HG03457 (cell line): Measurements from ENCODE around the gene OR12D2.
"Not testable (repeated sequence)": the region's sequence is repeated elsewhere in the genome, so short reads cannot be mapped to it uniquely, and the experiment has no call there.

Source experiments
- ATAC-seq: cut with Tn5 transposase; IDR thresholded peaks from one replicate; pipeline ENCODE4 v1.9.1; 2021; ENCODE audit warnings: moderate number of reproducible peaks; ENCODE audit not compliant: unreplicated experiment

The OR12D2 gene, protein sequence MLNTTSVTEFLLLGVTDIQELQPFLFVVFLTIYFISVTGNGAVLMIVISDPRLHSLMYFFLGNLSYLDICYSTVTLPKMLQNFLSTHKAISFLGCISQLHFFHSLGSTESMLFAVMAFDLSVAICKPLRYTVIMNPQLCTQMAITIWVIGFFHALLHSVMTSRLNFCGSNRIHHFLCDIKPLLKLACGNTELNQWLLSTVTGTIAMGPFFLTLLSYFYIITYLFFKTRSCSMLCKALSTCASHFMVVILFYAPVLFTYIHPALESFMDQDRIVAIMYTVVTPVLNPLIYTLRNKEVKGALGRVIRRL

DNA sequence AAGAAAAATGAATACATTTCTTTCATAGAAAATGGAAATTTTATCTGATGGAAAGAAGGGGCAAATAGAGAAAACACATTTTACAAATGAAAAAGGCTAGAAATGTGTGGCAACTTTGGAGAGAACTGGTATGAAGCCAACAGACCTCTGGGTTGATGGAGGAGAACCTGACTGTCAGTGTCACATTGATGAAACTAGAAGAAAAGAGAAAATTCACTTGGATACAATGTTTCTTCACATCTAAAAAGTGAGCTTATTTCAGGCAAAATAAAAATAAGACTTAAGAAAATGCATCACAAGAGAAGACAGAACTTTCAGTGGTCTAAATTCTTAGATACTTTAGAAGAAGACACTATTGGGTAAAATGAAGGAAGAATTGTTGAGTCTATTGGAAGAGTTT, at the start of gene OR12D2:
TSS of gene OR12D2 (plus strand) at position 301 of the 400 bp plus-strand sequence. CDS start 1,069 bp downstream, outside the sequence.
- no peak for ATAC-seq

DNA sequence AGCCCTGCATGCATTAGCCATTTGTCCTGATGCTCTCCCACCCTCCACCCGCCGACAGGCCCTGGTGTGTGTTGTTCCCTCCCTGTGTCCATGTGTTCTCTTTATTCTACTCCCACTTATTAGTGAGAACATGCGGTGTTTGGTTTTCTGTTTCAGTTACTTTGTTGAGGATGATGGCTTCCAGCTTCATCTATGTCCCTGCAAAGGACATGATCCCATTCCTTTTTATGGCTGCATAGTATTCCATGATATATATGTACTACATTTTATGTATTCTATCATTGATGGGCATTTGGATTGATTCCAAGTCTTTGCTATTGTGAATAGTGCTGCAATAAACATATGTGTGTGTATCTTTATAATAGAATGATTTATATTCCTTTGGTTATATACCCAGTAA, 46.1 kb upstream of the OR12D2 start:
- ATAC-seq = not testable (repeated sequence)

DNA sequence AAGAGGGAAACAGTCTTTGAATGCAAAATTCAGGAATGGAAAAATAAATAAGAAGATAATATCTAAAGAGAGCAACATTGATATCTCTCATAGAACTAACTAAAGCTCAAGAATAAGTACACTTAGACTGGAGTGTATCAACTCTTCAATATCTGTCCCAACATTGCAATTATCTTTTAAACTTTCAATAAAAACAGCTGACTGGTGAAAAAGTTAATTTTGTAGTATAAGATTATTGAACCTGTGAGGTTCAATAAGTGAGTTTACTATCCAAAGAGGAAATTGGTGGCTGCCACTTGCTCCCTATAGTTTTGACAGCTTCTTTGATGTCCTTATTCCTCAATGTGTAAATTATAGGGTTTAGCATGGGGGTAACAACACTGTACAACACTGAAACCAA, 40.5 kb upstream of the OR12D2 start:
- ATAC-seq = no peak

DNA sequence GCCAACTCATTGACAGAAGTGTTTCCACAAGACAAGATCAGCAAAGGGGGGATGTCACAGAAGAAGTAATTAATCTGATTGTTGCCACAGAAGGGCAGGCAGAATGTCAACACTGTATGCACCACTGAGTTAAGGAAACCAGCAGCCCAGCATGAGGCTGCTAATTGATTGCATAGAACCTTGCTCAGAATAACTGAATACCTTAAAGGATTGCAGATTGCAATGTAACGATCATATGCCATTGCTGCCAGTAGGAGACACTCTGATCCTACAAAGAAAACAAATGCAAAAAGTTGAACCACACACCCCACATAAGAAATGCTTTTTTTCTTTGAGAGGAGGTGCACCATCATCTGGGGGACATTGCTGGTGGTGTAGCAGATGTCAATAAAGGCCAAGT, 39.8 kb upstream of the OR12D2 start:
- ATAC-seq = no peak

DNA sequence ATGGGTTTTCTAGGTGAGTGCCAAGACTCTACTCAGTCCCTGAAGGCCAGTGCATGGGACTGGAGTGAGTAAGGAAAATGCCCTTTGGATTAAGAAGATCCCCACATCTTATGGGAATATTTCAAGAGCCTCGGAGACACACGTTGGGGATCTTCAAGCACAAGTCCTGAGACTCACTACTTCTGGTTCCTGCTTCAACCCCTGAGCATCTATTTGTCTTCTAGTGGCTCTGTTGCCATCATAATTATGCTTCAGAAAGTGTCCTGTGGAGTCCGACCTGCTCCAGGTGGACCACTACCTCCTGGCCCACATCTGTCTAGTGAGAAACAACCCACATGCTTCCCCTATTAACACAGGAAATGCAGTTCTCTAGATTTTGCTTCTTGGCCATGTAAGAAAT, 26.7 kb upstream of the OR12D2 start, which contains the start of gene OR5V1:
TSS of gene OR5V1 (minus strand) at position 101 of the 400 bp plus-strand sequence. CDS start 12,670 bp downstream, outside the sequence.
- ATAC-seq = no peak

DNA sequence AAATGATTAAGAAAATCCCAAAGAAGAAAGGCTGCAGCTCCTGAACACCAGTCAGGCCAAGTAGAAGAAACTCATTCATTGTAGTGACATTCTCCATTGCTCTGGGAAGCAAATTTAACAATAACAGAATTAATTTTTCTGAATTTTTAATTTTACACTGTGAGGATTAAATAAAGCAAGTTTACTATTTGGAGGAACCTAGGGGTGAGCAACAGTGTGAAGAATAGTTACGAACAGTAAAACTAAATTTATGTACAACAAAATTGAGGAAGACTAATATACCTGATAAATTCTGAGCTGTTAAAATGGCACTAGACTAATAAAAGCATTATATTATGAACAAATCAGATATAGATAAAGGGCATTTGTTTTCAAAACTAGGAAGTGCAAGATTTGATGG, 20.2 kb upstream of the OR12D2 start, which contains the start of gene OR12D3:
TSS of gene OR12D3 (minus strand) at position 101 of the 400 bp plus-strand sequence. CDS start at position 97, 4 bp downstream.
- ATAC-seq = no peak

DNA sequence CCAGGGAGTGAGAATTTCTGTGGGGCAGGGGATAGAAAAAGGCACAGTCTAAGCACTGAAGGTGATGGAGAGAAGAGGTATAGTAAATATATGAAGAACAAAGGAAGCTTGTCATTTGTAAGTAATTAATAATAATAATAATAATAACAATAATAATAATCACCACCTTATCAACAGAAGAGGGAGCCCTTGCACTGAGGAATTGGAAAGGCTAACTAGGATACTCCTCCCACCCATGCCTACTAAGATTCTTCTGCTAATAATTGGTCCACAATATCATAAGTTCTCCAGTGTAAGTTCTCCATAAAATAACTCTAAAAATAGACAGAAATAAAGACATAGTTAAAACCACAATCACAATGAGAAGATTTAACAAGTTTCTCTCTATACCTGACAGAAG, 19.4 kb upstream of the OR12D2 start:
- no peak for ATAC-seq

DNA sequence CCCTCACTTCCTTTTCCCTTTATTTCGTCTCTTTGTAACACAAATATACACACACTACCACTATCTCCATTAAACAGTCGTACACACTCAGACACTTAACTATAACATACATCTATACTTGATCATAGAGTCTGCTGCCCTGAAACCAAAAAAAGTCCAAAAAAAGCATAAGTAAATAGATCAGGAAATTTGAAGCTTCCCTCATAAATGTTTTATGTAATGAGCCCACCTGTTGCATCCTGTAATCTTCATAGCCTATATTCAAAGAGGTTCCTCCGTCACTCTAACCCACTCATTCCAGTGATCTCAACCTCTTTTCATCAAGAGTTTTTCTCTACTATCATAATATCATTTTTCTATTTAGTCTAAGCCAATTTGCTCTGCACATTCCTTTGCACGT, 6.9 kb upstream of the OR12D2 start:
- no peak for ATAC-seq

DNA sequence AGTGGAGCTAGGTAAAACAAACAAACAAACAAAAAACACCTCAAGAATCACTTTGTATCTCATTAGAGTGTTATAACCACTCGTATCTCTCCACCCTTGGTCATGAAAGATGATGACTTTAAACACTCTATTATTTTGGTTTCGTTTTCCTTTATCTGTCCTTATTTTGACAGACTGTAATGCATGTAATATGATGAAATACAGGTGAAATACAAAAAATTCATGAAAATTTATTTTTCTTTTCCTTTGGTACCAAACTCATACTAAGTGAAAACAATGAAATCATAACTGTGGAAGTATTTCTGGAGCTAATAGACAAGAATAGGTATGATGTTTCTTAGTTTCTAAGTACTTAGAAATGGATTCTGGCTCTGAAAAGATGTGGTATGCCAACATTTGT, 4.1 kb downstream of the OR12D2 start:
- no peak for ATAC-seq

DNA sequence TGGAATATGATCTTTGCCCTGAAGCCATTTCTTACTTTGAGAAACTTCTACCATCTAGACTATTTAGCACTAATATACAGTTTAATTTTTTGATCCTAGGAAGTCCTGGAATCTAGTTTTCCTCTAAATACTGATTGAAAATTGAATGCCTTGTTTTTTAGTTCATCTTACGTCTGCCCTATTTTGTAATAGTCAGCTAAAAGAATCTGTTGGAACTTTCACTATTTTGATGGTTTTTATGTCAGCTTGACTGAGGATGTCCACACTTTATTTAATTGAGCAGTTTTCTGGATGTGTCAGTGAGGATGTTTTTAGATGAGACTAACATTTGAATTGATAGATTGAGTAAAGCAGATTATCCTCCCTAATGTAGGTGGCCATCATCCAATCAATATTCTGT, 8.4 kb downstream of the OR12D2 start:
- no peak for ATAC-seq

DNA sequence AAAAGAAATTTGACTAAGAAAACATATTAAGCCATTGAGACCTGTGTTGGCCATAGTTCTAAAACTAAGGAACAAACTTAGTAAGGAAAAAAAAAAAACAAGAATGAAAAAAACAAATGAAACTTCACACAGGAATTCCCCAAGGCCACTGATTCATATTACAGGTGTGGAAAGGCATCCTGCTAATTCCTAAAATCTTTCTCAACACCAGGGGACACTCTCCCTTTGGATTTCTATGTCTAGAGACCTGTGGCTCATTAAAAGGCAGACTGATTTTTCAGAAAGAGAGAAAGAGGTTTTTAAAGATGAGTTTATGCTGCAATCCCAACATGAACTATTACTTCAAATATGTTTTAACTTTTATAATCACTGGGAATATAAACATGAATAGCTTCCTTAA, 19.2 kb downstream of the OR12D2 start, which contains the start of gene OR12D1:
TSS of gene OR12D1 (plus strand) at position 341 of the 400 bp plus-strand sequence.
- ATAC-seq = no peak

DNA sequence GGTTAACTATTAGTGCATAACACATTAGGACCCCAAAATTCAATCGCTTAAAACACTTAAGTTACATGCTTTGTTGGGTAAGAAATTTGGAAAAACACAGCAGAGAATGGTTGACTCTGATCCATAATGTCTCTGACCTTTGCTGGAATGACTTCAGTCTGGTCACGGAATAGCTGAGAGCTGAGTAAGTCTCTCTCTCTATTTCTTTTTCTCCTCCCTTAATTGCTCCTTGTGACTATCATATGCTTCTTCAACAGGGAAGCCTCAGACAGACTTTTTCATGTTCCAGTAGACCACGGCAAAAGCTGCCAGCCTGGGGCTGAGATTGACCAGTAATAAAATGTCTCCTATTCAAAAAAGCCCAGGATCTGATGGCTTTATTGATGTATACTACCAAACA, 24.1 kb downstream of the OR12D2 start:
- ATAC-seq = no peak

DNA sequence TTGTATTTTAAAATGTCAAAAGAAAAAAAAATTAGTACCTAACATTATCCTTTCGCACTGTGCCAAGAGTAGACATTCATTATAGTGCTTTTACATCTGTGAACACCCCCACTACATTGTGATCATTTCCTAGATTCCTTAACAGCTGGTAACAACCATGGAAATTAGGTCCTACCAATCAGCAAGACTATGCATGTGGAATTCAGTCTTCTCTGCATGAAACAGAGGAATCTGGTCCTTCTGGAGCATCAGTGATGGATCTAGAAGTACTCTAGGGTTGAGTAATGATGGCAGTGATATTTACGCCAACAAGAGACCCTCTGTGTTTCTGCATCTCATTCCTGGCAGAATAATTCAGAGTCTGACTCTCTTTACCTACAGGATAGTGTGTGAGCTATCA, 28.7 kb downstream of the OR12D2 start:
- no peak for ATAC-seq

DNA sequence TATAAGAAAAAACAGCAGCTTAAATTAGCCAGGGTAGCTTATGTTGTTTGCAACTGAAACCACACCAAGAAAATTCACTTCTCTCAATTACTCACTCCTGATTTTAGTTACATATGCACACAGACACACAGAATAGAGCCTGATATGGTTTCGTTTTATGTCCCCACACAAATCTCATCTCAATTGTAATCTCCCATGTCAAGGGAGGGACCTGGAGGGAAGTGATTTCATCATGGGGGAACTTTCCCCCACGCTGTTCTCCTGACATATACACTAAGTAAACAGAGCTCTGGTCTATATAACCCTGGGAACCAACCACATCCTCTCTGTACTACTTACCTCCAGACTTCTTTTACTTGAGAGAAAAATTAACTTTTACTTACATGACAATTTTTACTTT, 29.1 kb downstream of the OR12D2 start:
- no peak for ATAC-seq

DNA sequence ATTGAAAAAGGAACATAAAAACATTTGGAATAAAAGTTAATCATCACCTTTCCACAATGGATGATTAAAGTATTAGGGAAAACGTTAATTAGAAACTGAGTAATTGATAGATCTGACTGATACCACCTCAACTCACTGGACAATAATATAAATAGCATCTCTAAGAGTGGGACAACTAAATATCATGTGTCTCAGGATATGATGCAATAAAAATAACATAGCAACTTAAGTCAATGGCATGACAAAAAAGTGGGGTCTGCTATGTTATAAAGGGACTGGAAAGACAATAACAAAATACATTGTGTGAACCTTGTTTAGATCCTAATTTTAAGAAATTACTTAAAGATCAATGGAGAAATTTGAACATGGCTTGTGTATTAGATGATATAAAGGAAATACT, 29.6 kb downstream of the OR12D2 start:
- no peak for ATAC-seq

DNA sequence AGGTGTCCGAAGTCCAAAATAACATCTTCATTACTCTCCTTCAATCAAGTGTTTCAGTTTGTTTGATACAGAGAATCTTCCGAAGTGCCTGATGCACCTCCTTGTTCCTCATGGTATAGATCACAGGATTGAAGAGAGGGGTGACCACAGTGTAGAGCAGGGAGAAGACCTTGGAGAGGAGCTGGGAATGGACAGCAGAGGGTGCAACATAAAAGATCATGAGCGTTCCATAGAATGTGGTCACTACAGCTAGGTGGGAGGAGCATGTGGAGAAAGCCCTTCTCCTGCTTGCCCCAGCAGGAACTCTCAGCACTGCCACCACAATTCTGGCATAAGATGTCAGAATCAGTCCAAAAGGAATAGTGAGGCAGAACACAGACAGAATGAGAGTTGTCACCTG, 31.2 kb downstream of the OR12D2 start:
- ATAC-seq = no peak

DNA sequence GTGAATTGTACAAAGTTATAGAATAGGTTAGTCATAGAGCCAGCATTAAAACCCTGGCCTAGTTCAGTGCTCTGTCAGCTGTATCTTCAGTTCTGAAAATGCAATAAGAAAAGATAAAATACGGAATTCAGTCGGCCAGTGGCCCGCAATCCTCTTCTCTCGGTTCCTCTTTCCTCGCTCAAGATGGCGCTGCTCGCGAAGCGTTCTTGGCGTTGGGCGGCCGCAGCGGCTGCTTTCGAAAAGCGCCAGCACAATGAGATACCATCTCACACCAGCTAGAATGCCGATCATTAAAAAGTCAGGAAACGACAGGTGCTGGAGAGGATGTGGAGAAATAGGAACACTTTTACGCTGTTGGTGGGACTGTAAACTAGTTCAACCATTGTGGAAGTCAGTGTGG, 41.3 kb downstream of the OR12D2 start:
- not testable (repeated sequence) for ATAC-seq

DNA sequence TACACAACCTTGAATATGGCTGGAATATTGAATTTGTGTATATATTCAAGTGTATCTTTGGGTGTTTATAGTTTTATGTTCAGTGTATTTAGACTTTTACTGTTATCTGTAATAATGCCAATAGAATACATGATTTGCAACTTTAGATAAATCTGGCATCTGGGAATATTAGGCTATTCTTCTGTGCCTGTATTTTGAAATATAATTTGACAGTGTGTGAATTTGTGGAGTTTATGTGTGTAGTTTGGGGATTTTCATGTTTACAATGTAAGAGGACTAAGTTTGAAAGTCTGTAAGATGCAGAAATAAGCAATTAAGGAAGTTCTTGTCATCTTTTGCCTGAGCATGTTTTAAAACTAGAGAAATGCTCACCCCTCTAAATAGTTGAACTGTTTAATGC, 43.6 kb downstream of the OR12D2 start, which contains the start of gene OR10C1:
TSS of gene OR10C1 (plus strand) at position 301 of the 400 bp plus-strand sequence. CDS start 710 bp downstream, outside the sequence.
- ATAC-seq = no peak

DNA sequence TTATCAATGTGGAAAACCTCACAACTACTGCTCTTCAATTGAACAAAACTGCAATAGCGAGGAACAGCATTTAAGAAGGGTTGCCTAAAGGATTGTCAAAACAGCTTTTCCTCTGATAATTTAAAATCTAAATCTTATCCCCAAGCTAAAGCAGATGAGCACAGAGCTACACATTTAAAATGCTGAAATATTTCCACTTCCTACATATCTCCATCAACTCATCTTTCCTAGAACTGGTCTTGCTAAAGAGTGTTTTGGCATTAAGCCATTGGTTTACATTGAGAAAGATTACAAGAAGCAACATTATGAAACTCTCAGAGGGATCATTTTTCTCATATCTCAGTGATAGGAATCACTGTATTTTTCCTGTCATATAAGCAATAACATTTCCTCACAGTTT, 47.3 kb downstream of the OR12D2 start:
- no peak for ATAC-seq

DNA sequence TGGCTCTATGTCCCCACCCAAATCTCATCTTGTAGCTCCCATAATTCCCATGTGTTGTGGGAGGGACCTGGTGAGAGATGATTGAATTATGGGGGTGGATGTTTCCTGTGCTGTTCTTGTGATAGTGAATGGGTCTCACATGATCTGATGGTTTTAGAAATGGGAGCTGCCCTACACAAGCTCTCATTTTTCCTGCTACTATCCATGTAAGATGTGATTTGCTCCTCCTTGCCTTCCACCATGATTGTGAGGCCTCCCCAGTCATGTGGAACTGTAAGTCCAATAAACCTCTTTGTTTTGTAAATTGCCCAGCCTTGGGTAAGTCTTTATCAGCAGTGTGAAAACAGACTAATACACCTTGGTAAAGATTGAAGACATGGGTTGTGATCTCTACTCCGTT, 48.6 kb downstream of the OR12D2 start:
- not testable (repeated sequence) for ATAC-seq
